ENCODE data around the gene SFXN5.
"Not testable (repeated sequence)": the region's sequence is repeated elsewhere in the genome, so short reads cannot be mapped to it uniquely, and the experiment has no call there.

Gene SFXN5, protein sequence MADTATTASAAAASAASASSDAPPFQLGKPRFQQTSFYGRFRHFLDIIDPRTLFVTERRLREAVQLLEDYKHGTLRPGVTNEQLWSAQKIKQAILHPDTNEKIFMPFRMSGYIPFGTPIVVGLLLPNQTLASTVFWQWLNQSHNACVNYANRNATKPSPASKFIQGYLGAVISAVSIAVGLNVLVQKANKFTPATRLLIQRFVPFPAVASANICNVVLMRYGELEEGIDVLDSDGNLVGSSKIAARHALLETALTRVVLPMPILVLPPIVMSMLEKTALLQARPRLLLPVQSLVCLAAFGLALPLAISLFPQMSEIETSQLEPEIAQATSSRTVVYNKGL

DNA sequence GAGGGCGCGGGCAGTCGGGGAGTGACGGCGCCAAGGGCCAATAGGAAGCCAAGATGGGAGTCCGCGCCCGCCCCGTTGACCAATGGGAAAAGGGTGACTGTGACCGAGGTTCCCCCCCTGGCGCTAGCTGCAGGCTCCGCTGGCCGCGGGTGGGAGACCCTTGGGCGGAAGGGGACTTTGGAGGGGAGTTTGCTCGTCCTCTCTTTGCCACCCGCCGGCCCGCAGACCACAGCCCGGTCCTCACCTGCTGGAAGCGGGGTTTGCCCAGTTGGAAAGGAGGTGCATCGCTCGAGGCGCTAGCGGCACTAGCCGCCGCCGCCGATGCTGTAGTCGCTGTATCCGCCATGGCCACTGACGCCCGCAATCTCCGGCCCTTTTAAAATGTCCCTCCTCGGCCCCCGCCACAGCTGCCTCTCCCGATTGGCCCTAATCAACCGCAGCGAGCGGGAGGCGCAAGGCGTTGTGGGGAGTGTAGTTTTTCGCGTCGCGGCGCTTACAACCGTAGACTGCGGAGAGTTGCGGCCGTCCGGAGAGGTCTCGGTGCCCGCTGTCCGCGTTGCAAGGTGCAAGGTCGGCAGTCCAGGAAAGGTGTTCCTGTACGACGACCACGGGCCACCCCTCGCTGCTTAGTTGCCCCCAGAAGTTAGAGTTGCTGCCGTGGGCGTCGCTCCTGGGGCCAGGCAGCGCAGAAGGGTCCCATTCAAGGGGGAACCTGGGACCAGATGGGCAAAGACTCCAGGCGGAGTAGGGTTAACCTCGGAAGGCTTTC lies at the start of gene SFXN5:
Gene SFXN5 (minus strand): TSS at position 353 of the 769 bp plus-strand sequence. CDS start 7 bp downstream, at position 346.
- peak; percentile 85 to 98 (median 88) for DNase-seq (ENCODE audit: low read depth in 3 of 3)

DNA sequence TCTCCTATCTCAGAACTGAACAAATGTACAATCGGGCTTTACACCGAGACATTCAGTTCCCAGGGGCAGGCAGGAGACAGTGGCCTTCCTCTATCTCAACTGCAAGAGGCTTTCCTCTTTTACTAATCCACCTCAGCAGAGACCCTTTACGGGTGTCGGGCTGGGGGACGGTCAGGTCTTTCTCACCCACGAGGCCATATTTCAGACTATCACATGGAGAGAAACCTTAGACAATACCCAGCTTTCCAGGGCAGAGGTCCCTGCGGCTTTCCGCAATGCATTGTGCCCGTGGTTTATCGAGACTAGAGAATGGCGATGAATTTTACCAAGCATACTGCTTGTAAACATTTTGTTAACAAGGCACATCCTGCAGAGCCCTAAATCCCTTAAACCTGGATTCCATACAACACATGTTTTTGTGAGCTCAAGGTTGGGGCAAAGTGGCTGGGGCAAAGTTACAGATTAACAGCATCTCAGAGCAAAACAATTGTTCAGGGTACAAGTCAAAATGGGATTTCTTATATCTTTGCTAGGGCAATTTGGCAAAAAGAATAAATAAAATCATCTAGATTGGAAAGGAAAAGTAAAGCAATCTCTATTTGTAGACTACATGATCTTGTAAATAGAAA lies 48.2 kb upstream of the SFXN5 start:
- not testable (repeated sequence) for DNase-seq (ENCODE audit: low read depth in 3 of 3)

DNA sequence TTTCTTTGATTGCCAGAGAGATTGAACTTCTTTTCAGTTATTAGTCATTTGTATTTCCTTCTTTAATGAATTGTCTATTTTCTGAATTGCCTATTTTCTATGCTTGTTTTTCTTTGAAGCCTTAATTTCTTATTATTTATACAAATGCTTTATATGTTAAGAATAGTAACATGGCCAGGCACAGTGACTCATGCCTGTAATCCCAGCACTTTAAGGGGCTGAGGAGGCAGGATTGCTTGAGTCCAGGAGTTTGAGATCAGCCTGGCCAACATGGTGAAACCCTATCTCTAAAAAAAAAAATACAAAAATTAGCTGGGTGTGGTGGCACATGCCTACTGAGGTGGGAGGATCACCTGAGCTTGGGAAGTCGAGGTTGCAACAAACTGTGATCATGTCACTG lies 45.9 kb upstream of the SFXN5 start:
- no peak for DNase-seq (ENCODE audit: low read depth in 3 of 3)

DNA sequence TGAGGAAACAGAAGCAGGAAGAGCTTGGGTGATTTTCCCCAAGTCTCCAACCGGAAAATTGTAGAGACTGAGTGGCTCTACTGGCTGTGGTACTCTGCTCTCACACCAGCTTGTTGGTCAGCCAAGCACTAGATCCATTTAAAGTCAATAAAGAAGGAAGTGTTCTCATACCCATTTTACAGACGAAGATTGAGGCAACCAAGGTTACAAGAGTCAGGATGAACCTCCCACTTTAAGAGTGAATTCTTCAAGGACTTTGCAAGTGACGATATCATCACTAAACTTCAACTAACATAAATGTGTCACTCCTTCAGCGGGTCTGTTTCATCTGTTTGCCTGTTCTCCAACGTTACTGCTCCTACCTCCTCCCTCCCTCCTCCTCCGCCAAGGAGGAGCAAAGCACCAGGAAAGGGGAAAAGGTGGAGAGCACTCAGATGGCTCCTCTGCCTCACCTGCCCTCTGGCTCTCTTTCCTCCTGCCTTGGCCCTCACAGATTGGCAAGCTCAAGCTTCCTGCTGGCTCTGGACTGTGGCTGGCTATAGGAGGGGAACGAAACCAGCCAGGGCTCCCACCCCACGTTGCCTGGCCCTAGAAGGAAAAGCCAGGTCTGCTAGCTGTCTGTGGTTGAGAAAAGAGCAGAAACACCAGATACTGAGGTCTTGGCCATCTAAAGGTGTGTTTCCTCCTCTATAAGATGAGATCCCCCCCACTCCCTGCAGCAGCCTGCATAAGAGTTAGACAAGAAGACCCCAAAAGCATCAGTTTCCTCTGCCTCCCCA lies 44.9 kb upstream of the SFXN5 start:
- DNase-seq (ENCODE audit: low read depth in 3 of 3) = no peak

DNA sequence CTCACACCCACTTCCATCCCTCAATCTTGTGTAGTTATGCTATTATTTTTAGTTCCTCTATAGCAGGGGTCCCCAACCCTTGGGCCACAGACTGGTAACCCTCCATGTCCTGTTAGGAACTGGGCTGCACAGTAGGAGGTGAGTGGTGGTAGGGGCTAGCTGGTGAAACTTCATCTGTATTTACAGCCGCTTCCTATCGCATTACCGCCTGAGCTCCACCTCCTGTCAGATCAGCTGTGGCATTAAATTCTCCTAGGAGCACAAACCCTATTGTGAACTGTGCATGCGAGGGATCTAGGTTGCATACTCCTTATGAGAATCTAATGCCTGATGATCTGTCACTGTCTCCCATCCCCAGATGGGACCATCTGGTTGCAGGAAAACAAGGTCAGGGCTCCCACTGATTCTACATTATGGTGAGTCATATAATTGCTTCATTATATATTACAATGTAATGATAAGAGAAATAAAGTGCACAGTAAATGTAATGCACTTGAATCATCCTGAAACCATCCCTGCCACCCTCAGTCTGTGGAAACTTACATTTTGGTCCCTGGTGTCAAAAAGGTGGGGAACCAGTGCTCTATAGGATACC lies 42.9 kb upstream of the SFXN5 start:
- DNase-seq (ENCODE audit: low read depth in 3 of 3) = no peak

DNA sequence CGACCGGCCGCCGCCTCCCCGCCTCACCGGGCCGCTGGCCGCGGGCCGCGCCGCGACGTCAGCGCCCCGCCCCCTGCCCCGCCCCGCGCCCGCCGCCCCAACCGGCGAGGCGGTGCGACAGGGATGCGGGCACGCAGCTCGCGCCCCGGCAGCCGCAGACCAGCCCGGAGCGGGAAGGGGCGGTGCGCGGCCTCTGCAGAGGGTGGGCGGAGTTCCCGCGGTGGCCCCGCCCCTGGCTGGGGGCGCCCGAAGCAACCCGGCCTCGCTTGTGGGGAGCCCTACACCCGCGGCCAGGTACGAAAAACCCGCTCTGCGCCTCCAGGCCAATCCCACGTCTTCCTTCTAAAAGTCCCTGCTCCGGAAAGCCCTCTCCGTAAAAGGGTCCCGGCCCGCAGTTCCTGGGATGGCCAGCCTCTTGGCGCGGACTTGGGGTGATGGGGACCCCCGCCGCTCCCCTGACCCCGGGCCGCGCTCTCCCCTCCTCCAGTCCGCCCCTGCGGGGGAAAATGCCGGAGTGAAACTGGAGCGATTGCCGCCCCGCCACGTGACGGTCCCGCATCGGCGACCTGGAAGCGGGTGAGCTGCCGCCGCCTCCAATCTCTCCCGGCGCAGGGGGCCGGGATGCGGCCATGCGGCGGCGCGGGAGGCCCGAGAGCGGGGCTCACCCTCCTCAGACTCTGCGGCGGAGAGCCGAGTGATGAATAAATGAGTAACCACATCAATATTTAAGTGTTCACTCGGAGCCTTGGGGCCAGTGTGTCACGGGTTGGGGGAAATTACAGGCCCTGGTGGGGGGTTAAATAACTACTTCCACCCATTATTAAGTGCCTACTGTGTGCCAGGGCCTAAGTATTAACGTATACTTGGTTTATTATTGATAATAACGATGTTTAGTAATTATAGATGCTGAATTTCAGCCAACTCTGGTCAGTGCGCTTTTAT lies 41.7 kb upstream of the SFXN5 start, which contains the start of gene RAB11FIP5:
Gene RAB11FIP5 (minus strand): TSS at position 36 of the 942 bp plus-strand sequence. CDS start 171 bp downstream, outside the sequence.
- DNase-seq (ENCODE audit: low read depth in 3 of 3) = peak; percentile 68 to 74 (median 70)

DNA sequence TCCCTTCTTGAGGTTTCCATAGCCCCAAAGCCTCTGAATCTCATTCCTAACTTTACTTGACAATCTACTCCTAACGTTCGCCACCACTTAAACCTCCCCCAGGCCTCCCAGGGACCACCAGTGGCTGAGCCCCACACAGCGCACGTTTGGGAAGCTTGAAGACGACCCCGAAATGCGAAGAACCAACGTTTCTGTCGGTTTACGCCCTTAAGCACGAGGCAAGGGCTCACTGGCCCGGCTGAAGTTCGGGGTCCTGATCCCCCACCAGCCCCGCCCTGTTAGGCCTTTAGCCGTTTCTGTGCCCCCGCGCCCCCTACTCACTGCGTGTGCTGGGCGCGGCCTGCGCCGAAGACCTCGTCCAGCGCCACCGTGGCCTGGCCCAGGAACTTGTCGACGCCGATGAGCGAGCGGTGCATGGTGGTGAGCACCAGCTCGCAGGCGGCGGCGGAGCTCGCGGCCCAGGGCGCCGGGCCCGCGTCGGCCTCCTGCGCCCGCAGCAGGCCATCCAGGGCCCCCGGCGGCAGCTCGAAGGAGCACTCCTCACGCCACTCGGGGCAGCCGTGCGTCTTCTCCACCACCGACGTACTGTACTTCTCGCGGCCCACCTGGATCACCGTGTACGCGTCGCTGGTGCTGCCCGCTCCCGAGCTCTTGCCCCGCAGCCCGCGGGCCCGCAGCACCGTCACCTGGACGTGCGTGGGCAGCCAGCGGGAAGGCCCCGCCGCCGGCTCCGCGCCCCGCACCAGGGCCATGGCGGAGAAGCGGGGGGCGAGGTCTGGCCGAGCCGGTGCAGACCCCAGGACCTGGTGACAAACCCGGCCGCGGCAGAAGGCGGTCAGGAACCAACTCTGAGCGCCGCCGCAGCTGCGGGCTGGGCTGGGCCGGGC lies 40.8 kb upstream of the SFXN5 start:
- peak in 1 of 3 experiments; percentile 10 for DNase-seq (ENCODE audit: low read depth in 3 of 3)

DNA sequence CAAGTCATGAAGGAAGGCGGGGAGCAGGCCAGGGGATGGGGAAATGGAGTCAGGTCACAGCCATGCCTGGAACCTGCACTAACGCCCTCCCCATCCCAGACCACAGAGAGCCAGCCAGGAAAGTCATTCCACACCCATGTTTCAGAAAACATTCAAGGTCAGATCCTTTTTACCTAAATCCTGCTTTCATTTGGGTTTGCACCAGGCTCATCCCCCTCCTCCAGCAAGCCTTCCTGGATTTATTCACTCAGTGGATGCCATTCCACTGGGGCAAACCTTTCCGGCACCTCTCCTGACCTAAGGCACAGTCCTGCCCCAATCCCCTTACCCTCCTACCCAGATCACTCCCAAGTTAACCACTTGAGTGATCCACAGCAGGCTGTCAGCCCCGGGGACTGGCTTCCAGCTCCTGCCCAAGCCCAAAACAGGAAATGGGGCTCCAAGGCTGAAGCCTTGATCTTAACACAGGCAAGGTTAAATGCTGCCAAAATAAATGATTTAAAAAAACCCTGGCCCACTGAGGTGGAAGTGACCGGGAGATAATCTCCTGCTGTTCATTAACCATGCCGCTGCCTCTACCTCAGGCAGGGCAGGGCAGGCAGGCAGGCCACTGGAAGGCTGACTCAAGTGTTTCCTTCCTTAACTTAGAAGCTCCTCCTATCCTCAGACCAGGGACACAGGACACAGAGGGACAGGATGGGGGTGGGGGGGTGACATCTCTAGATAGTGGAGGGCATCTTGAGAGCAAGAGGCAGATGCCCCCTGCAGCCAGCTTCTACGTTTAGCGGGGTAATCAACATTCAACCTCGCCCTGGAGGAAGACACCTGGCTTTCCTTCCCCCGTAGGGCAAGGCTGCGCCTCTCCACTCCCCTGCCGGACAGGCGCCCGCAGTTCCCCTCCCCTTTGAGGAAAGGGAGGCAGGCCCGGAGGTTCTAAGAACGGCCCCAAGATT lies 39.8 kb upstream of the SFXN5 start:
- no peak for DNase-seq (ENCODE audit: low read depth in 3 of 3)

DNA sequence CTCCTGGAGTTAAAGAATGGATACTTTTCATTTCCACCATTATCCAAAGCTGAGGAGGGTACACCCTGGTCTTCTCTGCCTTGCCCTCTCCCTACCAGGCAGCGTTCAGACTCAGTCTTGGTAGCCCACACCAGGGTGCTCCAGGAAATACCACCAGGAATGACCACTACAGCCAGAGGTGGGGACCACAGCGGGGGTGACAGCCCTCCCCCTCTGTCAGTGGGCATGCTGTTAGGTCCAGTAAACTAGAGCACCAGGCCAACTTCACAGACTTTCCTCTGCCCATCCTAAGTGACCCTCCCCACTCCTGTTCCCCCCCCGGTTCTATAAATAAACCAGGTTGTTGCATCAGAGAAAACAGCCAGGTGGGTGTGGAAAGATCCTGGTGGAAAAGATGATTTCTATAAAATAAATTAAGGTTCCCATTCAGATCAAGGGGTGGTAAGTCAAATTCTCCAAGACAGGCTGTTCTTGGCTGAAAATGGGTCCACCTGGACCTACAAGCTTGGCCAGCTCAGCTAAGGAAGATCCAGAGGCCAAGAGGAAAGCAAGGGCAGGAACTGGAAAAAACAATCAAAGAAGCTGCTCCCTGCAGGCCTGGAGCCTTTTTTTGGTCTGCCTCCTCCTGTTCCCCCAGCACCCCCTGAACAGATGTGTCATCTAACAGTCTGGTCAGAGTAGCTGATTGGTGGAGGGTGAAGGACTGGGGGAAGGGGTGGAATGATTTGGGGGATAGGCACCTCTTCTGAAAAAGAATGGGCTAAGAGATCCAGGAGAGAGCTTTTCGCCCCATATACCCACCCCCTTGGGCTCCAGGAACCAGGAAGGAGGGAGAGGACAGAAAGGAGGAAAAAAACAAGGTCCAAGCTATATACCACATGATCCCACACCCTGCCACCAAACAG lies 38.9 kb upstream of the SFXN5 start:
- DNase-seq (ENCODE audit: low read depth in 3 of 3) = no peak

DNA sequence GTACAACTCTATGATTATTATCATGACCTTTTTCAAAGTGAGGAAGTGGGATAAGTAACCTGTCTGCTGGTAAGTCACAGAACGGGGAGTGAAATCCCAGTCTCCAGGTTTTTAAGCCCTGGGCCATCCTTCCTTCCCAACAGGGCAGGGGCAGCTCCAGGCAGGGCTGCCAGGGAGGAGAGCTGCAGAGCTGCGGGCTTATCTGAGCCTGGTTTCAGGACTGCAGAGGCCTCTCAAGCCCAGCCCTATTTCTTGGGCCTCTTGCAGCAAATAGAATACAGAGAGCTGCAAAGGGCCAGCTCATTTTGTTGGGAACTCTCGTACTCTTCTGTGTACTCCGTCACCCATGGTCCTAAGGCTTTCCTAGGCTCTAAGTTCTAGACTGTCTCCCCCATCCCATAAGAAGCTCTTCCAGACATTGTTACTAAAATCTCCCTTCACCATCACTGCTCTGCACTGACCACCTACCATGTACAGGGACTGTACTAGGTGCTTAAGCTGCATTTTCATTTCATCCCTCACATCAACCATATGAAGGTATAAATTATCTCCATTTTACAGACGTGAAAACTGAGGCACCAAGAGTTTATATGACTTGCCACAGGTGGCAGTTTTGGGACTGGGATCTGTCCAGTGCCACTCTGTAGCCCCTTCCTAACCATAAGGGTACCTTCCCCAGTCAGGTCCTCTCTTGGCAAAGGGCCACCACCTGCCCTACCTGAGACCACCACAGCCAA lies 38.1 kb upstream of the SFXN5 start:
- DNase-seq (ENCODE audit: low read depth in 3 of 3) = no peak

DNA sequence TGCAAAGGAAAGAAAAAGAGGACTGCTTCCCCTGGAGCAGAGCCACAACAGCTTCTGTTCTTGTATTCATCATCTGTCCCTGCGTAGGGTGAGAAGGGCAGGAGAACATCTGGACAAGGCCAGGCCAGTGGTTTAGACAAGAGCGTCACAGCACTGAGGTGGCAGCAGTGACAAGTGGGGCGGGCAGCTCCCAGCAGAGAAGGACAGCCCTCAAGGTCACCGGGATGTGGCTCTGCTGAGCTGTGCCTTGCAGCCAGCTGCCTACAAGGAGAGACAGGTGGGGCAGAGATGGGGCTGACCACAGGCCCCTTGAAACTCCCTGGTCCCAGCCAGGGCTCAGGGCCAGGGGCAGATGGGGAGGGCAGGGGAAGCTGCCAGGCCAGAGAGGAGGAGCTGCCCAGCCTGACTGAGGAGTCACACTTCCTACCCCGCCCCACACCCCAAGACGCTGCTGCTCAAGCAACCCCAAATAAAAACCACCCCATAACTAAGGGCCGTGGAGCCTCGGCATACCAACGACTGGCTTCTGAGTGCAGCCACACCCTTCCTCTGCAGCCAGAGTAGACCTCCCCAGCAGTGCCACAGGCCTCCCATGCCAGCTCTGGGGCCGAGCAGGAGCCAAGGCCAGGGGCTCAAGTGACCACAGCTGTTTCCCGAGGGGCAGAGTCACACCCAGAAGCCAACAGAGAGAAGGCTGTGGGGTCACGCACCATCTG lies 35.9 kb upstream of the SFXN5 start:
- DNase-seq (ENCODE audit: low read depth in 3 of 3) = no peak

DNA sequence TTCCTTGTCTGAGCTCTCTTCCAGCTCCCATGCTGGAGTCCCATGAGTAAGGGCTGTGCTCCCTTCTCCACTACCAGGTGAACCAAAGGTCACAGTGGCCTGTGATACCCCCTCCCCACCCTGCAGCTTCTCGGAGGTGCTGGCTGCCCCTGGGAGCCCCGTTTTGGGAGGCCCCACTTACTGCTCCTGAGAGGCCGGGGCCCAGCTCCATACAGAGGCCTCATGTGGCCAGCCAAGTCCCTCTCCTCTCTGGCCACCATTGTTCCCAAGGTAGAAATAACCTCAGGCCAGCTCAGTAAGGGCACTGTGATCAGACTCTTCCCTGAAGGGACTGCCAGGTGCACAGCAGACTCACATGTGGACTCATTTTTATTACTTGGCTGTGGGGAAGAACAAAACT lies 35.3 kb upstream of the SFXN5 start:
- no peak for DNase-seq (ENCODE audit: low read depth in 3 of 3)

DNA sequence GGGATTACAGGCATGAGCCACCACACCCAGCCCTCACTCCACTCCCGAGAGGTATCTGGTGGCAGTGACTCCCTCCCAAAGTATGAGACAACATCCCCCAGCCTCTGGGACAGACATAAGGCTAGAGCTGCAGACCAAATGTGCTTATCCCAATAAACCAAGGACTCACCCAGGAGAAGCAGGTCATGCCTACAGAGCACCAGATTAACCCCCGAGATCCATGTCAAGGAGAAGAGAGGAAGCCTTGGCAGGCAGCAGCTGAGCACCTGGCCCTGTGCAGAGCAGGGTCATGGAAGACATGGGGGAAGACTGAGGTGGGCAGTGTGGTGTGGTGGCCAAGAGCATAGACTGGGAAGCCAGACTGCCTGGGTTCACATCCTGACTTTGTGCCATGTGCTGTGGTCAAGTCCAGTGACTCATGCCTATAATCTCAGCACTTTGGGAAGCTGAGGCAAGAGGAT lies 34.0 kb upstream of the SFXN5 start:
- no peak for DNase-seq (ENCODE audit: low read depth in 3 of 3)

DNA sequence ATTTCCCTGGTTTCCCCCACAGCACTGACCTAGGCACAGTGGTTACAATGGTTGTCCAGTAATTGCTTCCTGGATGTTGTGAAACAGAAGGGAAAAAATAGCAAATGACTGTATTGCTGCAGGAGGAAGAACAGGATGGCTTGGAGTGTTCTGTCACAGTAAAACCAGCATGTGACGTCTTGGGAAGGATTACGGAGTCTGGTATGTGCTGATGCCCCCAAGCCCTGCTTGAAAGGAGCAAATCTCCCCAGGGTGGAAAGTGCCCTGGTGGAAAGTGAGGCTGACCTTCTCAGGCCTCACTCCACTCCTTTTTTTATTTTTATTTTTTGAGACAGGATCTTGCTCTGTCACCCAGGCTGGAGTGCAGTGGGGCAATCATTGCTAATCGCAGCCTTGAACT lies 33.4 kb upstream of the SFXN5 start:
- no peak for DNase-seq (ENCODE audit: low read depth in 3 of 3)

DNA sequence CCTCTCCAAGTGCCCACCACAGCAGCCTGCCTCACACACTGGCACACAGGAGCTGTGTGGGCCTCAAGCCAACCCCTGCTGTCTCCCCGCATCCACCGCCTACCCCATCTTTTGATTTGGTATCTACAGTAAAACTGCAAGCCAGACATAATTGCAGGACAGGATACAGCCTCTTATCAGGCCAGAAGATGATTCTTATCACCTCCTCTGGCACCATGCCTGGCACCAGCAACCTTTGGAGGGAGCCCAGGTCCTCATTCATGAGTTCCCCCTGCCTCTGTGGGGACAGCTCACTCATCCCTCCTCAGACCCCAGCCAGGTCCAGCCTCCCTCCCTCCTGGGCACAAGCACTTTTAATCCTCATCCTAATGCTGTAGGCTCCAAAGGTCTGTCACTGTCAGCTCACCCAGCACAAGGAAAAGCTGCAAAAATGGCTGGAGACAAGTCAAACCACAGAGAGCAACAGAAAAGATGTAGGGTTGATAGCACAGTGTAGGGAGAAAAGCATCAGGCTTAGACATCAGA lies 31.6 kb upstream of the SFXN5 start:
- no peak for DNase-seq (ENCODE audit: low read depth in 3 of 3)
